ENCODE results near the gene C1QTNF9. TPM values are rescaled to one million over a fixed set of nuclear protein-coding genes. Genes with fewer than 3 reads are reported as not detected.

C1QTNF9 gene
- total RNA-seq, 1 experiment from 2014 or later: not detected

- TF ChIP-seq CTCF (IDR thresholded peaks at IDR 0.05 in 2 of 3, conservative IDR thresholded peaks at IDR 0.05 in 1 of 3; ENCODE audit: borderline replicate concordance in 1 of 3, insufficient read depth in 1 of 3, low read depth in 2 of 3, low read length in 2 of 3): no peak
- no peak for TF ChIP-seq POLR2AphosphoS5 (IDR thresholded peaks at IDR 0.05; ENCODE audit: low read depth, low read length)
- no peak for TF ChIP-seq SRF (IDR thresholded peaks at IDR 0.05; ENCODE audit: low read depth)
Measured at GRCh38 chr13:24272452-24273161, 36.8 kb upstream of the C1QTNF9 start (continued).

GRCh38 chr13:24273926-24274325 is 35.5 kb upstream of the C1QTNF9 start:
- intact Hi-C loops (cut with micrococcal nuclease): no loop called here
- ATAC-seq (no peak), DNase-seq (ENCODE audit: low read depth, low spot score) (no peak)
- Histone ChIP-seq H3K4me2 (ENCODE audit: low read length) (no peak overlapping the region), H3K36me3 (ENCODE audit: control insufficient read depth in 1 of 2, insufficient read depth in 2 of 2, low read length in 2 of 2) (no peaks in the 10 kb centered on the region), H3K27ac (ENCODE audit: low read depth, low read length) (no peak overlapping the region), H3K27me3 (ENCODE audit: insufficient read depth, low read length) (no peaks in the 10 kb centered on the region), H3K9ac (ENCODE audit: low read length) (no peak overlapping the region), H3K9me2 (ENCODE audit: insufficient read depth) (no peaks in the 10 kb centered on the region), H3K9me3 (ENCODE audit: control insufficient read depth in 1 of 2, insufficient read depth in 1 of 2, low read depth in 1 of 2, low read length in 2 of 2) (no peaks in the 10 kb centered on the region), H4K20me1 (ENCODE audit: insufficient read depth) (no peaks in the 10 kb centered on the region), H3K4me3 (replicated peaks in 1 of 2; ENCODE audit: low read depth in 1 of 2, low read length in 2 of 2) (no peak overlapping the region), H2AFZ (ENCODE audit: low read depth, low read length, poor library complexity, severe bottlenecking) (no peak overlapping the region), H3K79me2 (ENCODE audit: insufficient read depth, low read length) (peaks cover 5% of the 10 kb centered on the region; the same call in 1 of the 2 replicates), H3K4me1 (ENCODE audit: control insufficient read depth in 1 of 2, insufficient read depth in 2 of 2, low read length in 2 of 2) (no peaks in the 10 kb centered on the region)
- no TSS peak for BruUV-seq (replicated peaks)
- ChIA-PET CTCF (no interaction called here), POLR2A (no interaction called here), RAD21 (ENCODE audit: low non-redundant PET in 1 of 2, low total read pairs in 2 of 2, uncharacterized antibody in 2 of 2, unreplicated experiment in 2 of 2) (no interaction called here)
- no peak for TF ChIP-seq ZBTB33 (IDR thresholded peaks at IDR 0.05; ENCODE audit: extremely low read depth, insufficient replicate concordance, low read length)
- no peak for TF ChIP-seq SIN3A (IDR thresholded peaks at IDR 0.05; ENCODE audit: low read depth)
- TF ChIP-seq SRF (IDR thresholded peaks at IDR 0.05; ENCODE audit: low read depth): no peak
- no peak for TF ChIP-seq EGR1 (IDR thresholded peaks at IDR 0.05; ENCODE audit: low read depth)
- no peak for TF ChIP-seq REST (IDR thresholded peaks at IDR 0.05; ENCODE audit: low read depth)
- no peak for TF ChIP-seq CEBPB (IDR thresholded peaks at IDR 0.05; ENCODE audit: low read depth)
- TF ChIP-seq CBX3 (IDR thresholded peaks at IDR 0.05; ENCODE audit: low read depth): no peak
- TF ChIP-seq ELF1 (IDR thresholded peaks at IDR 0.05; ENCODE audit: borderline replicate concordance, low read depth): no peak
- no peak for TF ChIP-seq YY1 (IDR thresholded peaks at IDR 0.05; ENCODE audit: extremely low read depth, insufficient replicate concordance, low read depth, low read length)
- no peak for TF ChIP-seq CTCF (IDR thresholded peaks at IDR 0.05 in 2 of 3, conservative IDR thresholded peaks at IDR 0.05 in 1 of 3; ENCODE audit: borderline replicate concordance in 1 of 3, insufficient read depth in 1 of 3, low read depth in 2 of 3, low read length in 2 of 3)
- TF ChIP-seq MAX (IDR thresholded peaks at IDR 0.05): no peak
- no peak for TF ChIP-seq ZFX (IDR thresholded peaks at IDR 0.05)
- TF ChIP-seq SP1 (IDR thresholded peaks at IDR 0.05; ENCODE audit: low read depth): no peak

Measured in HCT116 (cell line).